WTC11 (cell line): ENCODE results near the gene PRSS33. TPM values are rescaled to one million over a fixed set of nuclear protein-coding genes. Genes with fewer than 3 reads are reported as not detected.

Source experiments
- ATAC-seq: fragments of 200-7000 bp; cut with Tn5 transposase; 2 replicates; pipeline ENCODE4 v1.10.0; 2021; ENCODE audit warnings: mild to moderate bottlenecking, moderate library complexity
- CTCF ChIA-PET: fragments of 300-600 bp; sonication (Branson Sonifier 250); formaldehyde crosslinking; loops from one replicate; lab custom pipeline; 2021; ENCODE audit warnings: antibody characterized with exemption; lab: Charles Lee
- POLR2A ChIA-PET: fragments of 350-600 bp; sonication (Branson Sonifier 250); formaldehyde crosslinking; loops from one replicate; lab custom pipeline; 2021; ENCODE audit warnings: antibody characterized with exemption; lab: Charles Lee
- DNase-seq: peaks from one replicate; pipeline ENCODE4 v3.0.0; 2021; ENCODE audit warnings: low spot score
- H3K27ac Mint-ChIP-seq: 2 replicates; pipeline ENCODE4 v1.8.0; 2021; ENCODE audit warnings: mixed read lengths
- H3K27me3 Mint-ChIP-seq: 2 replicates; pipeline ENCODE4 v1.8.0; 2021; ENCODE audit warnings: low read depth, mild to moderate bottlenecking, moderate library complexity, mixed read lengths
- H3K36me3 Mint-ChIP-seq: 2 replicates; pipeline ENCODE4 v1.8.0; 2021; ENCODE audit warnings: mixed read lengths
- H3K4me1 Mint-ChIP-seq: 2 replicates; pipeline ENCODE4 v1.8.0; 2022; ENCODE audit warnings: mixed read lengths
- H3K4me3 Mint-ChIP-seq: 2 replicates; pipeline ENCODE4 v1.8.0; 2021; ENCODE audit warnings: mild to moderate bottlenecking, moderate library complexity, mixed read lengths
- H3K9me3 Mint-ChIP-seq: 2 replicates; pipeline ENCODE4 v1.8.0; 2021; ENCODE audit warnings: mixed read lengths
- ARID4B ChIP-seq: sonication (generic); formaldehyde crosslinking; IDR thresholded peaks from 2 replicates; pipeline ENCODE4 v1.8.0; 2023; ENCODE audit warnings: missing genetic modification reagents, mild to moderate bottlenecking, borderline replicate concordance
- ATF6 ChIP-seq: sonication (generic); formaldehyde crosslinking; IDR thresholded peaks from 2 replicates; pipeline ENCODE4 v1.8.1; 2023; ENCODE audit warnings: mild to moderate bottlenecking, missing genetic modification reagents
- CREB1 ChIP-seq: sonication (generic); formaldehyde crosslinking; IDR thresholded peaks from 2 replicates; pipeline ENCODE4 v1.8.0; 2023; ENCODE audit warnings: mild to moderate bottlenecking, missing genetic modification reagents
- E2F1 ChIP-seq: sonication (generic); formaldehyde crosslinking; IDR thresholded peaks from 2 replicates; pipeline ENCODE4 v1.8.0; 2022; ENCODE audit warnings: mild to moderate bottlenecking, missing genetic modification reagents
- ETV6 ChIP-seq: sonication (generic); formaldehyde crosslinking; IDR thresholded peaks from 2 replicates; pipeline ENCODE4 v1.8.1; 2022; ENCODE audit warnings: mild to moderate bottlenecking, missing genetic modification reagents
- IRF1 ChIP-seq: sonication (generic); formaldehyde crosslinking; IDR thresholded peaks from 2 replicates; pipeline ENCODE4 v1.8.0; 2023; ENCODE audit warnings: missing genetic modification reagents
- IRF2 ChIP-seq: sonication (generic); formaldehyde crosslinking; IDR thresholded peaks from 2 replicates; pipeline ENCODE4 v1.8.0; 2022; ENCODE audit warnings: low read depth, missing genetic modification reagents, borderline replicate concordance
- NR1H2 ChIP-seq: sonication (generic); formaldehyde crosslinking; IDR thresholded peaks from 2 replicates; pipeline ENCODE4 v1.9.0; 2021; ENCODE audit warnings: mild to moderate bottlenecking, moderate library complexity, missing genetic modification reagents
- NR2C2 ChIP-seq: sonication (generic); formaldehyde crosslinking; IDR thresholded peaks from 2 replicates; pipeline ENCODE4 v1.8.0; 2022; ENCODE audit warnings: mild to moderate bottlenecking, missing genetic modification reagents
- SMAD3 ChIP-seq: sonication (generic); formaldehyde crosslinking; IDR thresholded peaks from 2 replicates; pipeline ENCODE4 v1.8.0; 2022; ENCODE audit warnings: missing genetic modification reagents, mild to moderate bottlenecking, borderline replicate concordance
- ZBTB43 ChIP-seq: sonication (generic); formaldehyde crosslinking; IDR thresholded peaks from 2 replicates; pipeline ENCODE4 v1.8.1; 2023; ENCODE audit warnings: mild to moderate bottlenecking, missing genetic modification reagents
- ZMAT4 ChIP-seq: fragments of 250-450 bp; sonication (Bioruptor Pico); IDR thresholded peaks from 2 replicates; pipeline ENCODE4 v1.9.0; 2021; ENCODE audit warnings: mild to moderate bottlenecking
- ZNF263 ChIP-seq: sonication (generic); formaldehyde crosslinking; IDR thresholded peaks from 2 replicates; pipeline ENCODE4 v1.8.1; 2022; ENCODE audit warnings: low read depth, mild to moderate bottlenecking, moderate library complexity, missing genetic modification reagents
- ZNF281 ChIP-seq: sonication (generic); formaldehyde crosslinking; IDR thresholded peaks from 2 replicates; pipeline ENCODE4 v1.8.0; 2023; ENCODE audit warnings: mild to moderate bottlenecking, missing genetic modification reagents
- total RNA-seq: library from RNA; stranded (reverse); gene quantifications from 3 replicates; pipeline ENCODE4 v1.2.3, GENCODE V29; 2021

The PRSS33 gene
- total RNA-seq, 1 experiment from 2014 or later: 0.24 TPM

GRCh38 chr16:2739625-2740430, 47.5 kb downstream of the PRSS33 start:
- DNase-seq (no peak), ATAC-seq (no peak; the same call in 1 of the 2 replicates)
- Mint-ChIP-seq H3K4me1 (no peaks in the 10 kb centered on the region), H3K4me3 (no peak overlapping the region), H3K9me3 (no peaks in the 10 kb centered on the region), H3K36me3 (no peaks in the 10 kb centered on the region), H3K27me3 (no peaks in the 10 kb centered on the region), H3K27ac (no peak overlapping the region)
- ChIA-PET POLR2A (no interaction called here), CTCF (interaction anchor here (0.7 kb wide), 1 partner anchor 99 kb away, joined by 4 read pairs; no protein-coding TSS in a partner anchor)
- TF ChIP-seq ZNF263 (CRISPR knock-in tag): no peak
- no peak for TF ChIP-seq ATF6 (CRISPR knock-in tag)
- TF ChIP-seq ARID4B (CRISPR knock-in tag): no peak
- no peak for TF ChIP-seq ZBTB43 (CRISPR knock-in tag)
- TF ChIP-seq ZMAT4 (CRISPR knock-in tag): no peak
- no peak for TF ChIP-seq IRF1
- TF ChIP-seq ETV6 (CRISPR knock-in tag): no peak
- no peak for TF ChIP-seq SMAD3 (CRISPR knock-in tag)
- no peak for TF ChIP-seq IRF2 (CRISPR knock-in tag)
- no peak for TF ChIP-seq NR1H2 (CRISPR knock-in tag)
- no peak for TF ChIP-seq E2F1 (CRISPR knock-in tag)
- TF ChIP-seq ZNF281: no peak
- no peak for TF ChIP-seq NR2C2 (CRISPR knock-in tag)
- no peak for TF ChIP-seq CREB1
